Tongue (tissue), 1 donor: ENCODE results near the gene DBN1. TPM values are rescaled to one million over a fixed set of nuclear protein-coding genes. Genes with fewer than 3 reads are reported as not detected.

ENCODE experiments used
- total RNA-seq: library from RNA; depleted of rRNA; stranded (reverse); fragments of >200 nt; gene quantifications from one replicate; pipeline ENCODE4 v1.2.3, GENCODE V29; 2014

Gene DBN1
- total RNA-seq, 1 donor from 2014 or later, result 58.3 TPM

Other genes starting within 250 kb of the DBN1 start
- 25.4 TPM for gene RAB24, start 169.9 kb downstream of the DBN1 start, total RNA-seq
- gene PRELID1, start 169.8 kb downstream of the DBN1 start, total RNA-seq, result 62.8 TPM
- 32.8 TPM for gene MXD3, start 161.7 kb downstream of the DBN1 start, total RNA-seq
- gene LMAN2, start 122.0 kb downstream of the DBN1 start, total RNA-seq, result 159 TPM
- gene RGS14, start 115.7 kb downstream of the DBN1 start, total RNA-seq, result 14.8 TPM
- not detected for gene SLC34A1, start 89.2 kb downstream of the DBN1 start, total RNA-seq
- not detected for gene PFN3, start 73.0 kb downstream of the DBN1 start, total RNA-seq
- gene F12, start 64.1 kb downstream of the DBN1 start, total RNA-seq, result 0.51 TPM
- 19.9 TPM for gene GRK6, start 47.0 kb downstream of the DBN1 start, total RNA-seq
- gene PRR7, start 26.8 kb downstream of the DBN1 start, total RNA-seq, result 0.72 TPM
- 83.0 TPM for gene PDLIM7, start 24.0 kb upstream of the DBN1 start, total RNA-seq
- gene DOK3, start 36.2 kb upstream of the DBN1 start, total RNA-seq, result 6.7 TPM
- gene DDX41, start 43.3 kb upstream of the DBN1 start, total RNA-seq, result 46.4 TPM
- gene FAM193B, start 80.9 kb upstream of the DBN1 start, total RNA-seq, result 28.1 TPM
- 91.9 TPM for gene TMED9, start 118.6 kb upstream of the DBN1 start, total RNA-seq
- 14.5 TPM for gene B4GALT7, start 126.5 kb upstream of the DBN1 start, total RNA-seq